Activated CD8-positive, alpha-beta T cell treated with anti-CD3 and anti-CD28 coated beads, Interleukin-2, amount 10 ng/mL, durations not matched to agents 7 days and 5 days (primary cell): ENCODE results near the gene FNDC3A. TPM values are rescaled to one million over a fixed set of nuclear protein-coding genes. Genes with fewer than 3 reads are reported as not detected.
"Not testable (repeated sequence)": the region's sequence is repeated elsewhere in the genome, so short reads cannot be mapped to it uniquely, and the experiment has no call there.

ENCODE experiments used
- ATAC-seq: fragments of 150-1000 bp; cut with Tn5 transposase; one replicate; pipeline ENCODE4 v1.10.0; 2021; ENCODE audit warnings: moderate library complexity
- CTCF ChIA-PET: fragments of 350-600 bp; sonication (Branson Sonifier 250); formaldehyde crosslinking; loops from one replicate; lab custom pipeline; 2021; ENCODE audit warnings: antibody characterized with exemption; lab: Charles Lee
- POLR2A ChIA-PET: fragments of 350-600 bp; sonication (Branson Sonifier 250); formaldehyde crosslinking; loops from one replicate; lab custom pipeline; 2021; ENCODE audit warnings: antibody characterized with exemption; lab: Charles Lee
- DNase-seq: peaks from one replicate; pipeline ENCODE4 v3.0.0-alpha.2; 2020
- H3K27ac Mint-ChIP-seq: one replicate; pipeline ENCODE4 v1.8.0; 2021; ENCODE audit warnings: mild to moderate bottlenecking, mixed read lengths
- H3K27me3 Mint-ChIP-seq: one replicate; pipeline ENCODE4 v1.8.0; 2021; ENCODE audit warnings: low read depth, mixed read lengths
- H3K36me3 Mint-ChIP-seq: one replicate; pipeline ENCODE4 v1.8.0; 2021; ENCODE audit warnings: low read depth, mixed read lengths
- H3K4me1 Mint-ChIP-seq: one replicate; pipeline ENCODE4 v1.8.0; 2021; ENCODE audit warnings: low read depth, mixed read lengths
- H3K4me3 Mint-ChIP-seq: one replicate; pipeline ENCODE4 v1.8.0; 2021; ENCODE audit warnings: mild to moderate bottlenecking, mixed read lengths
- H3K9me3 Mint-ChIP-seq: one replicate; pipeline ENCODE4 v1.8.0; 2022; ENCODE audit warnings: mixed read lengths; ENCODE audit not compliant: insufficient read depth
- total RNA-seq, 2 experiments: library from RNA; stranded (reverse); gene quantifications; one replicate each; pipeline ENCODE4 v1.2.3, GENCODE V29; 2021

FNDC3A gene
- total RNA-seq, 2 experiments from 2014 or later: 25.5 to 25.7 TPM

DNA sequence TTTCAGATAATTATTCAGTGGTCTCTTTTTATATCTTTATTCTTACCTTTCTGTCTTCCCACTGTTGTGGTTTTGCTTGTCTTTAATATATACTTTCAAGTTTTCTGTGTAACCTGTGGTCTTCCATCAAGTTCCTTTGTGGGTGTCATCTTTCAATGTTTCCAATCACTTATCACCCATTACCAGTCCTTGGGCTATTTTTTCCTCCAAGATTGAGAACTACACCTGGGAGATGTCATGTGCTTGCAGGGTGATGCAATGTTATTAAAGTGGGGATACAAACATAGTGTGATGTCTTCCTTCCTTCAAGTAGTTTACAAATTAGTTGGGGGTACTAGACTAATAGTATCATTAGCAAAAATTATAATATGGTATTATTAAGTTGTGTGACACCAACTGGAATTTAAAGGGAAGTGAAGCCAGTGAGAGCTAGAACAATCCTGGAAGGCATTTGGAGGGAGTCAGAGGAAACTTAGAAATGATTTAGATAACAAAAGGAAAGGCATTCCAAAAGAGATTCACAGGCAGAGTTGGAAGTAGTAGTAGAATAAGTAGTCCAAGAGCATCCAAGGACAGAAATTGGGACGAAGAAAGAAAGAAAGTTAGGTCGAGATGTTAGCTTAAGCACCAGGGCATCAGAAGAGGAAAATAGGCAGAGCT lies 3.4 kb downstream of the FNDC3A start:
- Mint-ChIP-seq H3K36me3 (peaks cover 16% of the 10 kb centered on the region), H3K4me3 (peak overlapping the region; percentile 62), H3K27me3 (no peaks in the 10 kb centered on the region), H3K9me3 (peaks cover 6% of the 10 kb centered on the region), H3K27ac (no peak overlapping the region), H3K4me1 (peaks cover 44% of the 10 kb centered on the region)
- ChIA-PET POLR2A (no interaction called here), CTCF (interaction anchor here (1.2 kb wide), 1 partner anchor 302 kb away, joined by 3 read pairs; no protein-coding TSS in a partner anchor)
- DNase-seq: no peak
- ATAC-seq: no peak

DNA sequence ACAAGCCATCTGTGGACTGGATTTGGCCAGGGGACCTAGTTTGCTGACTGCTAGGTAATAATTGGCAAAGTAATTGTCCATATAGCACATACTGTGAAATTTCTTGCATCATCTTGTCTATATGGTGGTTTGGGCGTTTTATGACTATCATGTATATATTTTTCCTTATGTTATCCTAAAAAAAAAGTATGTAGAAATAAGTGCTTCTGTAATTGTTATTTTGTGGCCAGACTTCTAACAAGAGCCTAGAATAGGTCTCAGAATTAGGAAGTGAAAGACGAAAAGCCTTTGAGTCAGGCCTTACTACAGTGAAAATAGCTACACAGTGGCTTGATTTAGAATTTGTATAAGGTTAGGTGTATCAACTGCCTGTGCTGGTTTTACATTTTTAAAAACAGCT lies 4.2 kb downstream of the FNDC3A start:
- H3K27me3 Mint-ChIP-seq: no peaks in the 10 kb centered on the region
- no peak overlapping the region for H3K27ac Mint-ChIP-seq
- no peak for ATAC-seq
- no peak overlapping the region for H3K4me3 Mint-ChIP-seq
- H3K4me1 Mint-ChIP-seq: peaks cover 38% of the 10 kb centered on the region
- DNase-seq: no peak
- no peaks in the 10 kb centered on the region for H3K9me3 Mint-ChIP-seq
- peaks cover 8% of the 10 kb centered on the region for H3K36me3 Mint-ChIP-seq
- CTCF ChIA-PET: interaction anchor here (1.2 kb wide), 1 partner anchor 301 kb away, joined by 3 read pairs; no protein-coding TSS in a partner anchor
- POLR2A ChIA-PET: no interaction called here

DNA sequence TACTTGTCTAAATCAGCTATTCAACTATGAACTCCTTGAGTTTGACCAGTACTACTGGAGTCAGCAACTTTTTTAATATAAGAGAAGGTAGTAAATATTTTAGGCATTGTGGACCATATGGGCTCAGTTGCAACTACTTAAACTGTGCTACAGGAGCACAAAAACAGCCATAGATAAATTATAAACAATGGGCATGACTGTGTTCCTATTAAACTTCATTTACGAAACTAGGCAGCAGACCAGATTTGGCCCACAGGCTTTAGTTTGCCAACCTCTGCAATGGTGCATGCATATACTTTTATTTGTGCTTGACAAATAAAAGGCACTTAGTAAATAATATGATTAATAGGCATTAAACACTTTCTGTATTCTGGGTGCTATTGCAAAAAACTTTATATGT lies 7.6 kb downstream of the FNDC3A start:
- peaks cover 8% of the 10 kb centered on the region for H3K36me3 Mint-ChIP-seq
- no peak overlapping the region for H3K27ac Mint-ChIP-seq
- H3K27me3 Mint-ChIP-seq: no peaks in the 10 kb centered on the region
- ATAC-seq (no peak), DNase-seq (no peak)
- ChIA-PET POLR2A (interaction anchor here (0.6 kb wide), 1 partner anchor 329 kb away, joined by 3 read pairs; no protein-coding TSS in a partner anchor), CTCF (no interaction called here)
- no peaks in the 10 kb centered on the region for H3K9me3 Mint-ChIP-seq
- H3K4me3 Mint-ChIP-seq: no peak overlapping the region
- peaks cover 28% of the 10 kb centered on the region for H3K4me1 Mint-ChIP-seq

DNA sequence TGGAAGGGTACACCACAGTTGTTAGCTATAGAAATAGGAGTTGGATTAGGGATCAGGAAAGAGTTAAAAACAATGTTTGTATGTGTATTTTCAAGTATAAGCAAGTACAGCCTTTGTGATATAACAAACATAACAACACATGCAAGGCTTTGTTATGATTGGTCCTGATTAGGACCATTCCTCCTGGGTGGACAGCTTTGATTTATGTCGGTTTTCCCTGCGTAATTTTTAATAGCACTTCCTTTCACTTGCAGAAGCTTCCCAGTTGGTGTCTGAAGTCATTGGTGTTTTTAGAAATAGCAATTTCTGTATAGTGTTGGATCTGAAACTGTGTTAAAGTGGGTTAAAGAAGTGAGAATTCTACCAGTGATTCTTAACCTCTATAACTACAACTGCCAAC lies 10.0 kb downstream of the FNDC3A start:
- DNase-seq (no peak), ATAC-seq (no peak)
- ChIA-PET POLR2A (interaction anchor here (0.8 kb wide), 1 partner anchor 10 kb away, joined by 3 read pairs; the partner anchor contains the start of gene FNDC3A), CTCF (no interaction called here)
- Mint-ChIP-seq H3K36me3 (peaks cover 20% of the 10 kb centered on the region), H3K4me3 (no peak overlapping the region), H3K27me3 (no peaks in the 10 kb centered on the region), H3K4me1 (peaks cover 6% of the 10 kb centered on the region), H3K27ac (no peak overlapping the region), H3K9me3 (peaks cover 4% of the 10 kb centered on the region)

DNA sequence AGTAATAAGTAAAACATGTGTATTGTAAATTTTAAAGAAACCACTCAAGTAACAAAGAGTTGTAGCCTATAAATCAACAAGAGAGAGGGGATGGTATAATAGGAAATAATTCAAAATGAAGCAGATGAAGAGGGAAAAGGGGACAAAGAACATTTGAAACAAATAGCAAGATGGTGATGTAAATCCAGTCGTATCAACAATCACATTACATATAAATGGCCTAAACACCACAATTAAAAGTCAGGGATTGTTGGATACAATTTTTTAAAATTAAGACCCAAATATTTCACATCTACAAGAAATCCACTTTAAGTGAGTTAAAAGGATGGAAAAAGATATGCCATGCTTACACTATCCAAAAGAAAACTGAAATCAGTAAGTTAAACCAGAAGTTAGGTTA lies 15.2 kb downstream of the FNDC3A start:
- Mint-ChIP-seq H3K27me3 (no peaks in the 10 kb centered on the region), H3K36me3 (peaks cover 37% of the 10 kb centered on the region), H3K4me3 (no peak overlapping the region), H3K4me1 (peaks cover 11% of the 10 kb centered on the region), H3K9me3 (peaks cover 10% of the 10 kb centered on the region), H3K27ac (no peak overlapping the region)
- DNase-seq: no peak
- ATAC-seq: no peak
- CTCF ChIA-PET: no interaction called here
- POLR2A ChIA-PET: no interaction called here

DNA sequence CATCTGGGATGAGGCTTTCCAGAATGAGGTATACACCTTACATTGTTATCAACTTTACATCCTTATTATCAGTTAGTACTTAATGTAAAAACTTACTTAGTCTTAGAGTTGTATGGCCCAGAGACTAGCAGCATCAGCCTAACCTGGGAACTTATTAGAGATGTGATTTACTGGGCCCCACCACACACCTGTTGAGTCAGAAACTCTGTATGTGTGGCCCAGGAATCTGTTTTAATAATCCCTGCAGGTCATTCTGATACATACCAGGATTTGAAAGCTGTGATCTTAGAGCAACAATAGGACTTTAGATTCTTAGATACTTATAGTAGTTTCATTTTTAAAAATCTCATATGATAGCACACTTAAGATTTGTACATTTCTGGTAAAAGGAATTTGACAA lies 17.4 kb downstream of the FNDC3A start:
- H3K9me3 Mint-ChIP-seq: peaks cover 10% of the 10 kb centered on the region
- ChIA-PET CTCF (no interaction called here), POLR2A (no interaction called here)
- peaks cover 11% of the 10 kb centered on the region for H3K4me1 Mint-ChIP-seq
- no peak overlapping the region for H3K27ac Mint-ChIP-seq
- H3K27me3 Mint-ChIP-seq: no peaks in the 10 kb centered on the region
- no peak for DNase-seq
- H3K4me3 Mint-ChIP-seq: no peak overlapping the region
- no peak for ATAC-seq
- H3K36me3 Mint-ChIP-seq: peaks cover 44% of the 10 kb centered on the region

DNA sequence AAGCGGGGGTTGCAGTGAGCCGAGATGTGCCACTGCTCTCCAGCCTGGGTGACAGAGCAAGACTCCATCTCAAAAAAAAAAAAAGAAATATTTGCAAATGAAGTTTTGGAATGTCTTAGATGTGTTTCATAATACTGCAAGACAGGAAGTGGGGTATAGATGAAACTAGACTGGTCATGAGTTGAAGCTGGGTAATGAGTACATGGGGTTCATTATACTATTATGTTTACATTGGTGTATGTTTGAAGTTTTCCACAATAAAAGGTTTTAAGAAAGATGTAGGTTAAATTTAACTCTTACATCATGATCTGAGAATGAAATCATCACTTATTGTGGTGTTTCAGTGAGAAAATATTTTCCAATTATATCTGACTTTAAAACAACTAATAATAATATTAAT lies 19.0 kb downstream of the FNDC3A start:
- H3K27me3 Mint-ChIP-seq: no peaks in the 10 kb centered on the region
- DNase-seq: no peak
- CTCF ChIA-PET: no interaction called here
- H3K27ac Mint-ChIP-seq: no peak overlapping the region
- no peak for ATAC-seq
- H3K4me3 Mint-ChIP-seq: no peak overlapping the region
- H3K36me3 Mint-ChIP-seq: peaks cover 47% of the 10 kb centered on the region
- H3K9me3 Mint-ChIP-seq: peaks cover 10% of the 10 kb centered on the region
- peaks cover 11% of the 10 kb centered on the region for H3K4me1 Mint-ChIP-seq
- POLR2A ChIA-PET: interaction anchor here (1.6 kb wide), 1 partner anchor 19 kb away, joined by 5 read pairs; the partner anchor contains the start of gene FNDC3A

DNA sequence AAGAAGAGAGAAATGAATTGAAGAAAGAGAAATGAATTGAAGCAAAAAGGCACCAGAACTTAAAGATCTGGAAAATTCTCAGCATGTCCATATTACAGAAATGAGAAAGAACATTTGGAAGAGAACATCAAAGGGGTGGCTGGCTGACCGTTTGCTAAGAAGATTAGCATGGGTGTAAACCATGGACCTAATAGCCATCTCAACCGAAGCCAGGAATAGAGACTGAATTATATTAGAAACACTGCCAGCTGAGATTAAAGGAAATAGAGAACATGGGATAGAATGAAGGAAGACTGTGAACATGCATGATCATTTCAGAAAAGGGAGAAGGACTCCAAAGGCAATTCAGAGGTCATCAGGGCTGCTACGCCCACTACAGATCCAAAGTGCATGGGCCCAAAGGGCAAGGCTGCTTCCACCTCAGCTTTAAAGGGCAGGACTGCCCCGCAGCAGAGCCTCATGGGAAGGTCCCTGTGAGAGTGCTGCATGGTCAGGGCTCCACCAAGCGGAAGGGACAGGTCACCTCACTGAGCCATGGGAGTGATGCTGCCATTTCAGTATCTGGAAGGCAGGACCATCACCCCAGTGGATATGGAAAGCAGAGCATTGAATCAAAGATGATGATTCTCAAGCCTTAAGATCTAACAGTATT lies 23.1 kb downstream of the FNDC3A start:
- DNase-seq (no peak), ATAC-seq (no peak)
- POLR2A ChIA-PET: no interaction called here
- Mint-ChIP-seq H3K36me3 (peaks cover 51% of the 10 kb centered on the region), H3K27ac (no peak overlapping the region), H3K4me3 (no peak overlapping the region), H3K4me1 (peaks cover 9% of the 10 kb centered on the region), H3K9me3 (peaks cover 25% of the 10 kb centered on the region), H3K27me3 (no peaks in the 10 kb centered on the region)
- CTCF ChIA-PET: no interaction called here

DNA sequence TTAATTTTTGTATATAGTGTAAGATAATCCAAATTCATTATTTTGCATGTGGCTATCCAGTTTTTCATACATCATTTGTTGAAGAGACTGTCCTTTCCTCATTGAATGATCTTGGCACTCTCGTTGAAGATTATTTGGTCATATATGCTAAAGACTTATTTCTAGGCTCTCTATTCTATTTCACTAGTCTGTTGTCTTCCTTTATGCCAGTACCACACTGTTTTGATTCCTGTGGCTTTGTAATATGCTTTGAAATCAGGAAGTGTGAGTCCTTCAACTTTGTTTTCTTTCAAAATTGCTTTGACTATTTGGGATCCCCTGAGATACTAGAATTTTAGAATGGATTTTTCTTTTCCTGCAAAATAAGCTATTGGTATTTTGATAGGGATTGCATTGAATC lies 24.5 kb downstream of the FNDC3A start:
- POLR2A ChIA-PET: no interaction called here
- Mint-ChIP-seq H3K36me3 (peaks cover 50% of the 10 kb centered on the region), H3K27me3 (no peaks in the 10 kb centered on the region), H3K27ac (no peak overlapping the region), H3K9me3 (peaks cover 25% of the 10 kb centered on the region), H3K4me1 (peaks cover 2% of the 10 kb centered on the region), H3K4me3 (no peak overlapping the region)
- CTCF ChIA-PET: no interaction called here
- DNase-seq (no peak), ATAC-seq (no peak)

DNA sequence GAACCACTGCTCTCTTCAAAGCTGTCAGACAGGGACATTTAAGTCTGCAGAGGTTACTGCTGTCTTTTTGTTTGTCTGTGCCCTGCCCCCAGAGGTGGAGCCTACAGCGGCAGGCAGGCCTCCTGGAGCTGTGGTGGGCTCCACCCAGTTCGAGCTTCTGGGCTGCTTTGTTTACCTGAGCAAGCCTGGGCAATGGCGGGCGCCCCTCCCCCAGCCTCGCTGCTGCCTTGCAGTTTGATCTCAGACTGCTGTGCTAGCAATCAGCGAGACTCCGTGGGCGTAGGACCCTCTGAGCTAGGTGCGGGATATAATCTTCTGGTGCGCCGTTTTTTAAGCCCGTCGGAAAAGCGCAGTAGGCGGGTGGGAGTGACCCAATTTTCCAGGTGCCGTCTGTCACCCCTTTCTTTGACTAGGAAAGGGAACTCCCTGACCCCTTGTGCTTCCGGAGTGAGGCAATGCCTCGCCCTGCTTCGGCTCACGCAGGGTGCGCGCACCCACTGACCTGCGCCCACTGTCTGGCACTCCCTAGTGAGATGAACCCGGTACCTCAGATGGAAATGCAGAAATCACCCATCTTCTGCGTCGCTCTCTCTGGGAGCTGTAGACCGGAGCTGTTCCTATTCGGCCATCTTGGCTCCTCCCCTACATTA lies 43.4 kb downstream of the FNDC3A start:
- H3K4me3 Mint-ChIP-seq, CTCF ChIA-PET, H3K4me1 Mint-ChIP-seq, DNase-seq, ATAC-seq, H3K9me3 Mint-ChIP-seq, POLR2A ChIA-PET, H3K27me3 Mint-ChIP-seq, H3K27ac Mint-ChIP-seq: not testable (repeated sequence)
- H3K36me3 Mint-ChIP-seq: peaks cover 24% of the 10 kb centered on the region

DNA sequence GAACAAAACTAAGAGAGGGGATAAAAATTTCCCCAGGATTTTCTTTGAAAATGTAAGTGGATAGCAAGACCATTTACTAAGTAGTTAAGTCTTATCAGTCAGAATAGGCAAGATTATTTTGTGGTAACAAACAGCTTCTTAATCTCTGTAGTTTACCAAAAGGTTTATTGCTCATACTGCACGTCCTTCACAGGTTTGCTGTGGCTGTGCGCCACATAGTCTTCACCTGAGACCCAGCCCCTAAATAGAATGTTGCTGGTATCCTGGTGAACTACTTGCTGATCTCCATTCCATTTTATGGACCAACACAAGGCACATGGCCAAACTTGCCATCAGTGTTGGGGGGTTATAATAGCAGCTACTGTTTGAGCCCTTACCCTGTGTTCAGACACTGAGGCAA lies 44.6 kb downstream of the FNDC3A start:
- no peak for DNase-seq
- ChIA-PET POLR2A (no interaction called here), CTCF (no interaction called here)
- H3K36me3 Mint-ChIP-seq: peaks cover 29% of the 10 kb centered on the region
- no peak overlapping the region for H3K4me3 Mint-ChIP-seq
- ATAC-seq: no peak
- H3K9me3 Mint-ChIP-seq: peaks cover 6% of the 10 kb centered on the region
- no peak overlapping the region for H3K27ac Mint-ChIP-seq
- H3K4me1 Mint-ChIP-seq: peaks cover 3% of the 10 kb centered on the region
- H3K27me3 Mint-ChIP-seq: no peaks in the 10 kb centered on the region

DNA sequence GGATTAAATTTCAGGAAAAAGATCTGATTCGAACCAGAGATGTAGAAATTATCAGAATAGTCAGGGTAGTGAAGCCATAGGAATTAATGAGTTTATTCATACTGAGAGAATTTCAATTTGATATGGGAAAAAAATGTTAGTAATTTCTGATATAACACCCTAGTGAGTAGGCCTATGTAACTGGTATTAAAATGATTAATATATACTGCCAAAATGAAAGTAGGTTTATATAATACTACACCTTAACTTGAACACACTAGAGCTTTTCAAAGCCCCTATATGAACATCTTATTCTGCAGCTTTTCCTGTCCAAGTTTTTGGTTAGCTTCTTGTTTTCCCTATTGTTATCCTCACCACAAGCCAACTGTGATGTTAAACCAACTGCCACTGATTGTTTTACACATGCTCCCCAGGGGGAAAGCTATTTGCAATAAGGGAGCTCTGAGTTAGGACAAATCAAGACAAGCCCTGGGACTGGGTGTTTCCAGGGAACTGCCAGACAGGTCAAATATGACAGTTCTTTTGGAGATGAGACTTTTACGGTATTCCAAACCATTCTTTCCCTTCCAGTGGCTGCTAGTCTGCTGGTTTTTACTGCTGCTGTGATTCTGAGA lies 45.3 kb downstream of the FNDC3A start:
- Mint-ChIP-seq H3K4me3 (no peak overlapping the region), H3K9me3 (peaks cover 6% of the 10 kb centered on the region), H3K27me3 (no peaks in the 10 kb centered on the region), H3K36me3 (peaks cover 29% of the 10 kb centered on the region), H3K4me1 (peaks cover 3% of the 10 kb centered on the region), H3K27ac (no peak overlapping the region)
- CTCF ChIA-PET: no interaction called here
- DNase-seq (no peak), ATAC-seq (no peak)
- POLR2A ChIA-PET: no interaction called here
